HG03558 (cell line): ENCODE results near the gene NR2C2AP.

ENCODE experiments used
- ATAC-seq: cut with Tn5 transposase; IDR thresholded peaks from one replicate; pipeline ENCODE4 v1.9.1; 2021; ENCODE audit warnings: moderate number of reproducible peaks; ENCODE audit not compliant: unreplicated experiment; ENCODE audit errors: extremely low read depth

The NR2C2AP gene

GRCh38 chr19:19217099-19217498 lies 13.9 kb upstream of the NR2C2AP start:
- ATAC-seq, result no peak

- ATAC-seq, result no peak
Measured at GRCh38 chr19:19215792-19216191, 12.6 kb upstream of the NR2C2AP start.

GRCh38 chr19:19214892-19215291 lies 11.7 kb upstream of the NR2C2AP start:
- ATAC-seq, result no peak

- no peak for ATAC-seq
Measured at GRCh38 chr19:19214159-19214490, 10.9 kb upstream of the NR2C2AP start.

- ATAC-seq, result no peak
Measured at GRCh38 chr19:19213426-19214158, 10.4 kb upstream of the NR2C2AP start.

GRCh38 chr19:19212916-19213315 lies 9.7 kb upstream of the NR2C2AP start:
- ATAC-seq, result no peak

GRCh38 chr19:19211499-19212420 lies 8.5 kb upstream of the NR2C2AP start, which contains the start of gene NCAN:
NCAN (plus strand) TSS chr19:19211958; CDS start chr19:19216954, 4,996 bp downstream.
- no peak for ATAC-seq

- ATAC-seq, result no peak
Measured at GRCh38 chr19:19209372-19209771, 6.2 kb upstream of the NR2C2AP start.

GRCh38 chr19:19207637-19208572 lies 4.7 kb upstream of the NR2C2AP start:
- ATAC-seq, result no peak

- no peak for ATAC-seq
Measured at GRCh38 chr19:19206938-19207337, 3.7 kb upstream of the NR2C2AP start.

GRCh38 chr19:19205416-19206410 lies 2.5 kb upstream of the NR2C2AP start:
- ATAC-seq, result no peak

GRCh38 chr19:19204181-19204580 lies 967 bp upstream of the NR2C2AP start:
- ATAC-seq, result no peak

- no peak for ATAC-seq
Measured at GRCh38 chr19:19202707-19203011, 555 bp downstream of the NR2C2AP start.

GRCh38 chr19:19201697-19202630 lies 1.2 kb downstream of the NR2C2AP start:
- ATAC-seq, result no peak

- no peak for ATAC-seq
Measured at GRCh38 chr19:19193926-19194325, 9.3 kb downstream of the NR2C2AP start.

- no peak for ATAC-seq
Measured at GRCh38 chr19:19192910-19193423, 10.2 kb downstream of the NR2C2AP start.

- peak; percentile 59 for ATAC-seq
Measured at GRCh38 chr19:19192078-19192882, 10.9 kb downstream of the NR2C2AP start, which contains the start of the genes BORCS8 and RFXANK. BORCS8 (minus strand) TSS chr19:19192152; CDS start chr19:19192117, 35 bp downstream. RFXANK (plus strand) TSS chr19:19192258; CDS start chr19:19193947, 1,689 bp downstream.
